ENCODE results near the gene ABCA9.
"Not testable (repeated sequence)": the region's sequence is repeated elsewhere in the genome, so short reads cannot be mapped to it uniquely, and the experiment has no call there.

ABCA9 gene

GRCh38 chr17:68954146-68954896 lies 106.4 kb downstream of the ABCA9 start:
- no peak for DNase-seq

GRCh38 chr17:68953340-68953997 lies 107.3 kb downstream of the ABCA9 start:
- no peak for DNase-seq

- DNase-seq, result no peak
These were observed 110.0 kb downstream of the ABCA9 start for GRCh38 chr17:68950725-68951124.

GRCh38 chr17:68947868-68948267 lies 112.9 kb downstream of the ABCA9 start:
- DNase-seq, result not testable (repeated sequence)

- no peak for DNase-seq
These were observed 116.2 kb downstream of the ABCA9 start for GRCh38 chr17:68944435-68945035.

GRCh38 chr17:68943812-68944182 lies 116.9 kb downstream of the ABCA9 start:
- not testable (repeated sequence) for DNase-seq

- DNase-seq, result no peak
These were observed 117.5 kb downstream of the ABCA9 start for GRCh38 chr17:68943123-68943811.

GRCh38 chr17:68942389-68942788 lies 118.3 kb downstream of the ABCA9 start:
- DNase-seq, result no peak

- no peak for DNase-seq
These were observed 119.0 kb downstream of the ABCA9 start for GRCh38 chr17:68941761-68942160.

- no peak for DNase-seq
These were observed 121.5 kb downstream of the ABCA9 start for GRCh38 chr17:68939195-68939594.

- no peak for DNase-seq
These were observed 122.7 kb downstream of the ABCA9 start for GRCh38 chr17:68937890-68938514.

- DNase-seq, result no peak
These were observed 133.2 kb downstream of the ABCA9 start for GRCh38 chr17:68927516-68927915.

GRCh38 chr17:68924793-68925720 lies 135.7 kb downstream of the ABCA9 start:
- DNase-seq, result no peak
